Hepatocyte (in vitro differentiated cells): ENCODE results near the gene OR13C3. TPM values are rescaled to one million over a fixed set of nuclear protein-coding genes. Genes with fewer than 3 reads are reported as not detected.

Source experiments
- DNase-seq: peaks from one replicate; pipeline ENCODE4 v3.0.0-alpha.2; 2016; ENCODE audit warnings: low spot score
- H2AFZ ChIP-seq: fragments of 200-600 bp; sonication (generic); 2 replicates; pipeline ENCODE4 v1.6.0; 2016; ENCODE audit warnings: antibody characterized with exemption, mild to moderate bottlenecking
- H3K27ac ChIP-seq: fragments of 200-600 bp; sonication (generic); 2 replicates; pipeline ENCODE4 v1.5.1; 2016; ENCODE audit warnings: mild to moderate bottlenecking
- H3K27me3 ChIP-seq: fragments of 200-600 bp; sonication (generic); 2 replicates; pipeline ENCODE4 v1.6.1; 2016
- H3K36me3 ChIP-seq: fragments of 200-600 bp; sonication (generic); replicated peaks from 2 replicates; pipeline ENCODE4 v1.5.1; 2016; ENCODE audit warnings: low read depth; ENCODE audit not compliant: insufficient read depth
- H3K4me1 ChIP-seq: fragments of 200-600 bp; sonication (generic); 2 replicates; pipeline ENCODE4 v1.5.1; 2016; ENCODE audit warnings: mild to moderate bottlenecking, moderate library complexity; ENCODE audit not compliant: insufficient read depth
- H3K4me2 ChIP-seq: fragments of 200-600 bp; sonication (generic); 2 replicates; pipeline ENCODE4 v1.6.0; 2016
- H3K4me3 ChIP-seq: fragments of 200-600 bp; sonication (generic); 2 replicates; pipeline ENCODE4 v1.5.1; 2016; ENCODE audit warnings: mild to moderate bottlenecking
- H3K79me2 ChIP-seq: fragments of 200-600 bp; sonication (generic); 2 replicates; pipeline ENCODE4 v1.6.0; 2017; ENCODE audit warnings: mild to moderate bottlenecking
- H3K9me2 ChIP-seq: fragments of 200-600 bp; sonication (generic); replicated peaks from 2 replicates; pipeline ENCODE4 v1.6.0; 2017; ENCODE audit warnings: mild to moderate bottlenecking; ENCODE audit not compliant: insufficient read depth
- H3K9me3 ChIP-seq: fragments of 200-600 bp; sonication (generic); 2 replicates; pipeline ENCODE4 v1.5.1; 2016; ENCODE audit warnings: low read depth, mild to moderate bottlenecking
- H4K20me1 ChIP-seq: fragments of 200-600 bp; sonication (generic); 2 replicates; pipeline ENCODE4 v1.6.0; 2016; ENCODE audit warnings: mild to moderate bottlenecking; ENCODE audit not compliant: insufficient read depth, poor library complexity, severe bottlenecking
- CTCF ChIP-seq: fragments of 200-600 bp; sonication (generic); IDR thresholded peaks from 2 replicates; pipeline ENCODE4 v1.5.1; 2016; ENCODE audit warnings: antibody characterized with exemption, mild to moderate bottlenecking; ENCODE audit not compliant: poor library complexity
- EZH2 ChIP-seq: fragments of 200-600 bp; sonication (generic); IDR thresholded peaks from 2 replicates; pipeline ENCODE4 v1.6.1; 2016; ENCODE audit warnings: antibody characterized with exemption, mild to moderate bottlenecking, borderline replicate concordance
- EZH2phosphoT487 ChIP-seq: fragments of 200-600 bp; sonication (generic); IDR thresholded peaks from one replicate; pipeline ENCODE4 v1.6.1; 2018; ENCODE audit warnings: antibody characterized with exemption, mild to moderate bottlenecking, low read depth, moderate library complexity; ENCODE audit not compliant: unreplicated experiment, severe bottlenecking
- WGBS: methylation state at CpG from one replicate; pipeline ENCODE4 v1.1.6; 2016; ENCODE audit warnings: low lambda C conversion rate; ENCODE audit errors: missing lambda C conversion rate; 5-methylcytosine and 5-hydroxymethylcytosine counted together
- polyA plus RNA-seq: library from polyadenylated mRNA; unstranded; fragments of >200 nt; fragmentation: Nextera tagmentation; extraction: Ambion mirVana; gene quantifications from 2 replicates; pipeline ENCODE4 v1.2.1, GENCODE V29; 2016
- total RNA-seq: library from RNA; depleted of rRNA; stranded (reverse); fragments of >200 nt; gene quantifications from 2 replicates; pipeline ENCODE4 v1.2.3, GENCODE V29; 2014

OR13C3 gene
- total and polyA plus RNA-seq, 2 experiments from 2014 or later: not detected

- Histone ChIP-seq H3K9me2 (no peaks in the 10 kb centered on the region), H3K27me3 (no peaks in the 10 kb centered on the region), H3K79me2 (no peaks in the 10 kb centered on the region), H3K4me2 (no peak overlapping the region), H3K4me1 (no peaks in the 10 kb centered on the region), H3K4me3 (no peak overlapping the region), H3K9me3 (no peaks in the 10 kb centered on the region), H4K20me1 (no peaks in the 10 kb centered on the region), H3K36me3 (no peaks in the 10 kb centered on the region), H3K27ac (no peak overlapping the region), H2AFZ (no peak overlapping the region)
- no peak for DNase-seq
- 84% methylated on average over 8 of the region's 8 CpGs for WGBS
- TF ChIP-seq CTCF: no peak
- TF ChIP-seq EZH2: no peak
- TF ChIP-seq EZH2phosphoT487: no peak
Observed at GRCh38 chr9:104556830-104557634, 20.4 kb upstream of the OR13C3 start.

GRCh38 chr9:104555521-104555920 lies 18.9 kb upstream of the OR13C3 start:
- 100% methylated on average over 1 of the region's 1 CpG for WGBS
- Histone ChIP-seq H3K4me2 (no peak overlapping the region), H3K9me2 (no peaks in the 10 kb centered on the region), H3K36me3 (no peaks in the 10 kb centered on the region), H4K20me1 (no peaks in the 10 kb centered on the region), H2AFZ (no peak overlapping the region), H3K4me1 (no peaks in the 10 kb centered on the region), H3K27me3 (no peaks in the 10 kb centered on the region), H3K9me3 (no peaks in the 10 kb centered on the region), H3K4me3 (no peak overlapping the region), H3K79me2 (no peaks in the 10 kb centered on the region), H3K27ac (no peak overlapping the region)
- TF ChIP-seq CTCF: no peak
- TF ChIP-seq EZH2: no peak
- TF ChIP-seq EZH2phosphoT487: no peak
- no peak for DNase-seq

- no peaks in the 10 kb centered on the region for H3K79me2 ChIP-seq
- no peaks in the 10 kb centered on the region for H3K9me2 ChIP-seq
- H3K4me3 ChIP-seq: no peak overlapping the region
- DNase-seq: no peak
- TF ChIP-seq CTCF (no peak), EZH2phosphoT487 (no peak), EZH2 (no peak)
- no peaks in the 10 kb centered on the region for H3K4me1 ChIP-seq
- no peaks in the 10 kb centered on the region for H3K27me3 ChIP-seq
- no peak overlapping the region for H2AFZ ChIP-seq
- no peaks in the 10 kb centered on the region for H3K9me3 ChIP-seq
- H3K36me3 ChIP-seq: no peaks in the 10 kb centered on the region
- no peak overlapping the region for H3K27ac ChIP-seq
- H3K4me2 ChIP-seq: no peak overlapping the region
- H4K20me1 ChIP-seq: no peaks in the 10 kb centered on the region
- WGBS: 39% methylated on average over 1 of the region's 1 CpG
Observed at GRCh38 chr9:104553261-104553660, 16.6 kb upstream of the OR13C3 start.
